Upper lobe of left lung (tissue), 6 donors: ENCODE measurements around the gene ARG1. TPM values are rescaled to one million over a fixed set of nuclear protein-coding genes. Genes with fewer than 3 reads are reported as not detected.

Experiments used
- ATAC-seq, 2 donors: fragments of 200-7000 bp; cut with Tn5 transposase; one replicate each; pipeline ENCODE4 v1.9.1; 2022; ENCODE audit warnings: mild to moderate bottlenecking in 2 of 2, moderate library complexity in 2 of 2; ENCODE audit not compliant: low FRiP score in 2 of 2
- DNase-seq, 2 donors: peaks; one replicate each; pipeline ENCODE4 v3.0.0-alpha.2; 2019 to 2020
- H3K27ac ChIP-seq, 4 donors: fragments of 200-600 bp; sonication (generic); one replicate each; pipeline ENCODE4 v1.5.1; 2016 to 2019
- H3K27me3 ChIP-seq, 4 donors: fragments of 200-600 bp; sonication (generic); one replicate each; pipeline ENCODE4 v1.5.1; 2017 to 2019
- H3K36me3 ChIP-seq, 4 donors: fragments of 200-600 bp; sonication (generic); one replicate each; pipeline ENCODE4 v1.5.1; 2016 to 2019
- H3K4me1 ChIP-seq, 4 donors: fragments of 200-600 bp; sonication (generic); one replicate each; pipeline ENCODE4 v1.5.1; 2018 to 2019
- H3K4me3 ChIP-seq, 4 donors: fragments of 200-600 bp; sonication (generic); one replicate each; pipeline ENCODE4 v1.5.1; 2017 to 2019; ENCODE audit warnings: mild to moderate bottlenecking in 2 of 4, moderate library complexity in 1 of 4
- H3K9me3 ChIP-seq, 4 donors: fragments of 200-600 bp; sonication (generic); one replicate each; pipeline ENCODE4 v1.5.1; 2018 to 2019
- CTCF ChIP-seq, 6 experiments: fragments of 450-650 bp in 4 of 6; fragments of 200-600 bp in 2 of 6; sonication (generic) in 2 of 6; IDR thresholded peaks; one replicate each; pipeline ENCODE4 v1.5.1; 2016 to 2019; ENCODE audit warnings: antibody characterized with exemption in 6 of 6
- EP300 ChIP-seq, 4 donors: sonication (generic); formaldehyde crosslinking; IDR thresholded peaks; one replicate each; pipeline ENCODE4 v1.5.1; 2017; ENCODE audit warnings: antibody characterized with exemption in 4 of 4, control low read depth in 2 of 4
- POLR2A ChIP-seq, 4 donors: fragments of 450-650 bp; IDR thresholded peaks; one replicate each; pipeline ENCODE4 v1.5.1; 2016 to 2017; ENCODE audit warnings: antibody characterized with exemption in 4 of 4, mild to moderate bottlenecking in 2 of 4
- POLR2AphosphoS5 ChIP-seq, 2 donors: sonication (generic); formaldehyde crosslinking; IDR thresholded peaks; one replicate each; pipeline ENCODE4 v1.5.1; 2017; ENCODE audit warnings: antibody characterized with exemption in 2 of 2
- WGBS, 2 donors: methylation state at CpG; one replicate each; pipeline ENCODE4 v1.1.5; 2017 to 2018; 5-methylcytosine and 5-hydroxymethylcytosine counted together
- total RNA-seq, 6 donors: library from RNA; depleted of rRNA in 4 of 6; stranded (reverse); fragments of >200 nt in 4 of 6; gene quantifications; one replicate each; pipeline versions ENCODE4 v1.1.0 to v1.2.1, GENCODE V29; 2016 to 2021
- donor health status: DM: no; HTN: no; CAD: no; lungs with moderate emphysema.
- donor health status: DM: no; HTN: yes; CAD: no; lungs with severe emphysema.

Gene ARG1
- total RNA-seq, 6 donors from 2014 or later = 1.2 to 5.1 (median 3.7) TPM; not detected in 1

- no peak overlapping the region for H3K4me3 ChIP-seq
- no peaks in the 10 kb centered on the region for H3K36me3 ChIP-seq
- no peaks in the 10 kb centered on the region for H3K9me3 ChIP-seq
- 30 to 38% methylated on average over 2 of the region's 2 CpGs for WGBS, 2 donors
- ATAC-seq (no peak), DNase-seq (no peak)
- no peaks in the 10 kb centered on the region for H3K27me3 ChIP-seq
- TF ChIP-seq CTCF (IDR thresholded peaks at IDR 0.05) (no peak), EP300 (IDR thresholded peaks at IDR 0.05) (no peak), POLR2AphosphoS5 (IDR thresholded peaks at IDR 0.05) (no peak), POLR2A (IDR thresholded peaks at IDR 0.05) (no peak)
- no peak overlapping the region for H3K27ac ChIP-seq
- H3K4me1 ChIP-seq = no peaks in the 10 kb centered on the region
Measured at GRCh38 chr6:131549811-131550210, 23.2 kb upstream of the ARG1 start.

GRCh38 chr6:131551902-131552301 is 21.1 kb upstream of the ARG1 start:
- 83 to 96% methylated on average over 4 of the region's 4 CpGs for WGBS, 2 donors
- Histone ChIP-seq H3K9me3 (no peaks in the 10 kb centered on the region), H3K4me1 (no peaks in the 10 kb centered on the region), H3K27ac (no peak overlapping the region), H3K4me3 (no peak overlapping the region), H3K27me3 (no peaks in the 10 kb centered on the region), H3K36me3 (no peaks in the 10 kb centered on the region)
- DNase-seq (no peak), ATAC-seq (no peak)
- TF ChIP-seq POLR2AphosphoS5 (IDR thresholded peaks at IDR 0.05) (no peak), POLR2A (IDR thresholded peaks at IDR 0.05) (no peak), EP300 (IDR thresholded peaks at IDR 0.05) (no peak), CTCF (IDR thresholded peaks at IDR 0.05) (no peak)

- Histone ChIP-seq H3K27me3 (no peaks in the 10 kb centered on the region), H3K4me1 (no peaks in the 10 kb centered on the region), H3K9me3 (no peaks in the 10 kb centered on the region), H3K4me3 (no peak overlapping the region), H3K27ac (no peak overlapping the region), H3K36me3 (no peaks in the 10 kb centered on the region)
- no peak for TF ChIP-seq POLR2AphosphoS5 (IDR thresholded peaks at IDR 0.05)
- no peak for TF ChIP-seq CTCF (IDR thresholded peaks at IDR 0.05)
- TF ChIP-seq POLR2A (IDR thresholded peaks at IDR 0.05) = no peak
- TF ChIP-seq EP300 (IDR thresholded peaks at IDR 0.05) = no peak
- no peak for ATAC-seq
- WGBS, 2 donors = 88 to 93% methylated on average over 3 of the region's 3 CpGs
- DNase-seq = no peak
Measured at GRCh38 chr6:131552572-131552971, 20.5 kb upstream of the ARG1 start.

- H3K4me3 ChIP-seq = no peak overlapping the region
- no peak for TF ChIP-seq POLR2A (IDR thresholded peaks at IDR 0.05)
- no peak for TF ChIP-seq CTCF (IDR thresholded peaks at IDR 0.05)
- TF ChIP-seq EP300 (IDR thresholded peaks at IDR 0.05) = no peak
- no peak for TF ChIP-seq POLR2AphosphoS5 (IDR thresholded peaks at IDR 0.05)
- no peak for ATAC-seq
- H3K9me3 ChIP-seq = no peaks in the 10 kb centered on the region
- no peak for DNase-seq
- no peaks in the 10 kb centered on the region for H3K36me3 ChIP-seq
- no peaks in the 10 kb centered on the region for H3K4me1 ChIP-seq
- no peaks in the 10 kb centered on the region for H3K27me3 ChIP-seq
- H3K27ac ChIP-seq = no peak overlapping the region
Measured at GRCh38 chr6:131555992-131556391, 17.0 kb upstream of the ARG1 start.

- ATAC-seq (no peak), DNase-seq (no peak)
- WGBS, 2 donors = 86 to 89% methylated on average over 4 of the region's 4 CpGs
- H3K9me3 ChIP-seq = no peaks in the 10 kb centered on the region
- no peak overlapping the region for H3K27ac ChIP-seq
- no peak overlapping the region for H3K4me3 ChIP-seq
- no peaks in the 10 kb centered on the region for H3K27me3 ChIP-seq
- H3K4me1 ChIP-seq = no peaks in the 10 kb centered on the region
- no peaks in the 10 kb centered on the region for H3K36me3 ChIP-seq
- no peak for TF ChIP-seq CTCF (IDR thresholded peaks at IDR 0.05)
- TF ChIP-seq POLR2AphosphoS5 (IDR thresholded peaks at IDR 0.05) = no peak
- TF ChIP-seq EP300 (IDR thresholded peaks at IDR 0.05) = no peak
- no peak for TF ChIP-seq POLR2A (IDR thresholded peaks at IDR 0.05)
Measured at GRCh38 chr6:131558922-131559321, 14.1 kb upstream of the ARG1 start.
